Kidney (tissue), 14 donors: ENCODE results near the gene USP22. TPM values are rescaled to one million over a fixed set of nuclear protein-coding genes. Genes with fewer than 3 reads are reported as not detected.
A peak's percentile ranks its signal among the peaks of the same experiment; 100 is the strongest.

Experiments
- DNase-seq, 5 donors: peaks; one replicate each; pipeline ENCODE4 v3.0.0-alpha.2; 2013 to 2020
- FAIRE-seq: peaks from 2 replicates; lab custom pipeline; 2012; peaks lifted over from hg19 to GRCh38; lab: Jason Lieb, UNC
- H3K27ac ChIP-seq, 2 donors: one replicate each; pipeline ENCODE4 v1.7.0; 2013; ENCODE audit warnings: low read depth in 2 of 2, low read length in 2 of 2, inconsistent platforms in 1 of 2
- H3K27me3 ChIP-seq: one replicate; pipeline ENCODE4 v1.7.1; 2013; ENCODE audit warnings: low read length, inconsistent platforms; ENCODE audit not compliant: control insufficient read depth, insufficient read depth
- H3K36me3 ChIP-seq, 3 donors: one replicate each; pipeline versions ENCODE4 v1.7.0 to v1.7.1; 2013; ENCODE audit warnings: low read length in 3 of 3, control low read depth in 1 of 3, inconsistent platforms in 1 of 3; ENCODE audit not compliant: insufficient read depth in 3 of 3, control insufficient read depth in 2 of 3
- H3K4me1 ChIP-seq, 3 donors: one replicate each; pipeline versions ENCODE4 v1.7.0 to v1.7.1; 2013; ENCODE audit warnings: low read length in 3 of 3, inconsistent platforms in 1 of 3, low read depth in 1 of 3; ENCODE audit not compliant: control insufficient read depth in 2 of 3, insufficient read depth in 2 of 3
- H3K4me3 ChIP-seq, 3 donors: one replicate each; pipeline versions ENCODE4 v1.7.0 to v1.8.1; 2013; ENCODE audit warnings: low read length in 3 of 3, control low read depth in 1 of 3, inconsistent platforms in 1 of 3
- H3K9ac ChIP-seq, 3 donors: one replicate each; pipeline versions ENCODE4 v1.7.0 to v1.7.1; 2013; ENCODE audit warnings: low read length in 3 of 3, control low read depth in 1 of 3, inconsistent platforms in 1 of 3
- H3K9me3 ChIP-seq, 3 donors: one replicate each; pipeline versions ENCODE4 v1.7.0 to v1.7.1; 2013; ENCODE audit warnings: low read length in 3 of 3, control low read depth in 1 of 3, inconsistent platforms in 1 of 3; ENCODE audit not compliant: control insufficient read depth in 2 of 3, insufficient read depth in 1 of 3
- CTCF ChIP-seq: IDR thresholded peaks from 3 replicates; pipeline ENCODE4 v1.5.1; 2012; ENCODE audit warnings: mild to moderate bottlenecking, moderate library complexity, borderline replicate concordance; ENCODE audit not compliant: insufficient read depth; ENCODE audit errors: extremely low read depth
- intact Hi-C: fragments of 100-400 bp; cut with DNase I; formaldehyde crosslinking; loops from one replicate; pipeline ENCODE4 v1.11.1; 2022
- polyA plus RNA-seq: library from polyadenylated mRNA; stranded (reverse); fragments of 350-450 nt; fragmentation: Illumina TruSeq; extraction: RNeasy Lipid Tissue Mini Kit (QIAGEN cat#74804); gene quantifications from one replicate; pipeline ENCODE4 v1.2.3, GENCODE V29; 2014; ENCODE audit warnings: low read depth, low replicate concordance; ENCODE audit not compliant: insufficient read depth
- total RNA-seq: library from RNA; stranded (reverse); fragmentation: NEBNext Ultra II Directional; extraction: Animal tissue kit (Norgen Biotek cat#: 25700); gene quantifications from one replicate; pipeline ENCODE4 v1.2.1, GENCODE V29; 2021
- donor health status: control.
- donor health status: control.
- donor health status: control.
- donor health status: control.
- donor health status: control.
- donor health status: DM: yes; HTN: yes; CAD: no.
- donor health status: Normal renal cell carcinoma (clear cell type).

The USP22 gene
- total and polyA plus RNA-seq, 2 donors from 2014 or later, result 47.8 to 176 TPM

- no peak for FAIRE-seq
- H3K27ac ChIP-seq, result no peak overlapping the region
- H3K36me3 ChIP-seq, result peaks cover 25 to 76% (median 61%) of the 10 kb centered on the region in 3 donors
Observed at GRCh38 chr17:21019976-21020586, 22.7 kb downstream of the USP22 start.

GRCh38 chr17:21018894-21019293 lies 23.9 kb downstream of the USP22 start:
- Histone ChIP-seq H3K36me3 (peaks cover 28 to 84% (median 67%) of the 10 kb centered on the region in 3 donors), H3K4me1 (peaks cover 0 to 9% (median 4%) of the 10 kb centered on the region in 3 donors), H3K27ac (no peak overlapping the region), H3K27me3 (no peaks in the 10 kb centered on the region), H3K9ac (no peak overlapping the region), H3K9me3 (no peaks in the 10 kb centered on the region), H3K4me3 (no peak overlapping the region)
- no peak for FAIRE-seq
- no peak for DNase-seq
- no peak for TF ChIP-seq CTCF
- intact Hi-C loops, result no loop called here

More at GRCh38 chr17:21019976-21020586, 22.7 kb downstream of the USP22 start:
- no peaks in the 10 kb centered on the region for H3K9me3 ChIP-seq
- intact Hi-C loops, result no loop called here
- peak in 1 of 5 donors; percentile 32 for DNase-seq
- no peak overlapping the region for H3K9ac ChIP-seq
- H3K4me3 ChIP-seq, result no peak overlapping the region
- H3K27me3 ChIP-seq, result no peaks in the 10 kb centered on the region
- no peak for TF ChIP-seq CTCF
- peaks cover 0 to 1% (median 0%) of the 10 kb centered on the region in 3 donors for H3K4me1 ChIP-seq

- Histone ChIP-seq H3K36me3 (peaks cover 27 to 81% (median 70%) of the 10 kb centered on the region in 3 donors), H3K9me3 (no peaks in the 10 kb centered on the region), H3K27ac (no peak overlapping the region), H3K9ac (no peak overlapping the region), H3K27me3 (no peaks in the 10 kb centered on the region), H3K4me3 (no peak overlapping the region), H3K4me1 (peaks cover 0 to 9% (median 4%) of the 10 kb centered on the region in 3 donors)
- DNase-seq (no peak), FAIRE-seq (no peak)
- no peak for TF ChIP-seq CTCF
- intact Hi-C loops, result no loop called here
Observed at GRCh38 chr17:21017861-21018260, 24.9 kb downstream of the USP22 start.
